Posterior vena cava (tissue), 2 donors: Measurements from ENCODE around the gene ELP1. TPM values are rescaled to one million over a fixed set of nuclear protein-coding genes. Genes with fewer than 3 reads are reported as not detected.
A peak's percentile ranks its signal among the peaks of the same experiment; 100 is the strongest.
"Not testable (repeated sequence)": the region's sequence is repeated elsewhere in the genome, so short reads cannot be mapped to it uniquely, and the experiment has no call there.

ENCODE experiments used
- DNase-seq: peaks from one replicate; pipeline ENCODE4 v3.0.0-alpha.2; 2020; ENCODE audit warnings: low spot score
- intact Hi-C, 2 donors: fragments of 100-400 bp; cut with DNase I; formaldehyde crosslinking; loops; one replicate each; pipeline versions ENCODE4 v1.14.1 to v1.14.2; 2022 to 2023
- long read RNA-seq, 2 donors: library from polyadenylated mRNA; unstranded; transcript quantifications; one replicate each; pipeline ENCODE4 v2.0.0, GENCODE V29; 2020 to 2021
- total RNA-seq, 2 donors: library from RNA; stranded (reverse); fragmentation: NEBNext Ultra II Directional; extraction: Animal tissue kit (Norgen Biotek cat#: 25700); gene quantifications; one replicate each; pipeline ENCODE4 v1.2.1, GENCODE V29; 2021
- donor health status: DM: yes; HTN: yes; CAD: no.
- donor health status: DM: yes; HTN: yes; CAD: no.

ELP1 gene
- total RNA-seq: 10 to 100 TPM; 12.9 to 17.3 TPM
- long read RNA-seq, donor 1, full-length matches to known transcripts: 3 of 9 reads
- long read RNA-seq, donor 1, partial matches to known transcripts: 4 of 9 reads
- long read RNA-seq, donor 1, other reads (novel, unspliced or antisense): 2 of 9 reads
- long read RNA-seq, donor 2, partial matches to known transcripts: 3 of 5 reads
- long read RNA-seq, donor 2, other reads (novel, unspliced or antisense): 2 of 5 reads

GRCh38 chr9:108933718-108934322 lies at the start of gene ELP1:
ELP1 (minus strand) TSS chr9:108934124; CDS start chr9:108931146, 2,978 bp downstream.
- intact Hi-C loops: no loop called here
- peak; percentile 98 for DNase-seq

GRCh38 chr9:108980893-108981292 lies 47.0 kb upstream of the ELP1 start:
- no peak for DNase-seq
- intact Hi-C loops: no loop called here

- intact Hi-C loops: no loop called here
- DNase-seq: no peak
Observed at GRCh38 chr9:108978205-108978604, 44.3 kb upstream of the ELP1 start.

- intact Hi-C loops: no loop called here
- no peak for DNase-seq
Observed at GRCh38 chr9:108973895-108974294, 40.0 kb upstream of the ELP1 start.

GRCh38 chr9:108972626-108973209 lies 38.8 kb upstream of the ELP1 start:
- intact Hi-C loops: no loop called here
- DNase-seq: no peak

- intact Hi-C loops: no loop called here
- no peak for DNase-seq
Observed at GRCh38 chr9:108972186-108972585, 38.3 kb upstream of the ELP1 start.

GRCh38 chr9:108971392-108971791 lies 37.5 kb upstream of the ELP1 start:
- intact Hi-C loops: not testable (repeated sequence)

GRCh38 chr9:108967916-108968315 lies 34.0 kb upstream of the ELP1 start:
- intact Hi-C loops: no loop called here
- DNase-seq: no peak

More at GRCh38 chr9:108971392-108971791, 37.5 kb upstream of the ELP1 start:
- not testable (repeated sequence) for DNase-seq

GRCh38 chr9:108963459-108964143 lies 29.7 kb upstream of the ELP1 start:
- intact Hi-C loops: no loop called here
- no peak for DNase-seq

GRCh38 chr9:108961151-108961550 lies 27.2 kb upstream of the ELP1 start:
- DNase-seq: no peak
- intact Hi-C loops: no loop called here

- no peak for DNase-seq
- intact Hi-C loops: no loop called here
Observed at GRCh38 chr9:108960331-108960730, 26.4 kb upstream of the ELP1 start.

- DNase-seq: no peak
- intact Hi-C loops: no loop called here
Observed at GRCh38 chr9:108956631-108957026, 22.7 kb upstream of the ELP1 start.

GRCh38 chr9:108956022-108956630 lies 22.2 kb upstream of the ELP1 start:
- intact Hi-C loops: no loop called here

GRCh38 chr9:108953983-108954574 lies 20.2 kb upstream of the ELP1 start:
- no peak for DNase-seq
- intact Hi-C loops: no loop called here

More at GRCh38 chr9:108956022-108956630, 22.2 kb upstream of the ELP1 start:
- DNase-seq: no peak

GRCh38 chr9:108951578-108951977 lies 17.7 kb upstream of the ELP1 start:
- DNase-seq: no peak
- intact Hi-C loops: no loop called here

- DNase-seq: no peak
- intact Hi-C loops: no loop called here
Observed at GRCh38 chr9:108950168-108950567, 16.2 kb upstream of the ELP1 start.

GRCh38 chr9:108939975-108940374 lies 6.1 kb upstream of the ELP1 start:
- intact Hi-C loops: no loop called here
- no peak for DNase-seq

- intact Hi-C loops: no loop called here
- no peak for DNase-seq
Observed at GRCh38 chr9:108937561-108938305, 3.8 kb upstream of the ELP1 start.
